OCI-LY7 (cell line): ENCODE data around the gene POFUT1.

Source experiments
- EZH2phosphoT487 ChIP-seq: fragments of 200-600 bp; sonication (generic); IDR thresholded peaks from 2 replicates; pipeline ENCODE4 v1.6.1; 2018; ENCODE audit warnings: low read depth, borderline replicate concordance, mild to moderate bottlenecking, mixed run types, antibody characterized with exemption, low read length, moderate library complexity, mixed read lengths
- TF ChIP-seq, protein P1 (sequence below): fragments of 200-600 bp; sonication (generic); conservative IDR thresholded peaks from 2 replicates; pipeline ENCODE4 v1.5.1; 2014; ENCODE audit warnings: mild to moderate bottlenecking, antibody characterized with exemption, low read length, moderate library complexity, mixed read lengths

DNA sequence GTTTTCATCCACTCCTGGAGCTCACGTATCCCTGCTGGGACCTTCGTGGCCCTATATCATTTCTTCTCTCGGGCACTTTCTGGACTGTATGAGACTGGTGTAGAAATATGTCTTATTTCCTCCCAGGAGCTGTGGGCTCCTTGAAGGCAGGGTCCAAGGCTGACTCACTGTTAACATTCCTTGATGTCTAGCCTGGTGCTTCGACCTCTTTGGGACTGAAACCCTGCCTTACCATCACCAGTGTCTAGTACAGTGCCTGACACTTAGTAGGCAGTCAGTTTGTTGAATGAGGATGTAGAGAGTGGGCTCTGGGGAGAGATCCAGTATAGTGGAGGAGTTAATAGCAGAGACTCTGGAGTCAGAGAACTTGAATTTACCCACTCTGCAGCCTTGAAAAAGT lies 23.6 kb downstream of the POFUT1 start:
- TF ChIP-seq, protein P1, sequence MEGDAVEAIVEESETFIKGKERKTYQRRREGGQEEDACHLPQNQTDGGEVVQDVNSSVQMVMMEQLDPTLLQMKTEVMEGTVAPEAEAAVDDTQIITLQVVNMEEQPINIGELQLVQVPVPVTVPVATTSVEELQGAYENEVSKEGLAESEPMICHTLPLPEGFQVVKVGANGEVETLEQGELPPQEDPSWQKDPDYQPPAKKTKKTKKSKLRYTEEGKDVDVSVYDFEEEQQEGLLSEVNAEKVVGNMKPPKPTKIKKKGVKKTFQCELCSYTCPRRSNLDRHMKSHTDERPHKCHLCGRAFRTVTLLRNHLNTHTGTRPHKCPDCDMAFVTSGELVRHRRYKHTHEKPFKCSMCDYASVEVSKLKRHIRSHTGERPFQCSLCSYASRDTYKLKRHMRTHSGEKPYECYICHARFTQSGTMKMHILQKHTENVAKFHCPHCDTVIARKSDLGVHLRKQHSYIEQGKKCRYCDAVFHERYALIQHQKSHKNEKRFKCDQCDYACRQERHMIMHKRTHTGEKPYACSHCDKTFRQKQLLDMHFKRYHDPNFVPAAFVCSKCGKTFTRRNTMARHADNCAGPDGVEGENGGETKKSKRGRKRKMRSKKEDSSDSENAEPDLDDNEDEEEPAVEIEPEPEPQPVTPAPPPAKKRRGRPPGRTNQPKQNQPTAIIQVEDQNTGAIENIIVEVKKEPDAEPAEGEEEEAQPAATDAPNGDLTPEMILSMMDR, result no peak
- no peak for TF ChIP-seq EZH2phosphoT487
